Right lobe of liver (tissue), 4 donors: ENCODE results near the gene PRDM16.

ENCODE experiments used
- POLR2A ChIP-seq: fragments of 450-650 bp; IDR thresholded peaks from one replicate; pipeline ENCODE4 v1.6.1; 2017; ENCODE audit warnings: antibody characterized with exemption, mild to moderate bottlenecking
- TF ChIP-seq, protein P1 (sequence below), 4 donors: fragments of 200-600 bp in 3 of 4; fragments of 450-650 bp in 1 of 4; IDR thresholded peaks; one replicate each; pipeline versions ENCODE4 v1.5.1 to v1.8.0; 2016 to 2022; ENCODE audit warnings: antibody characterized with exemption in 4 of 4, mild to moderate bottlenecking in 2 of 4
- donor health status: DM: no; HTN: no; CAD: no.
- donor health status: DM: no; HTN: no; CAD: no.
- donor health status: DM: no; HTN: yes; CAD: no.

DNA sequence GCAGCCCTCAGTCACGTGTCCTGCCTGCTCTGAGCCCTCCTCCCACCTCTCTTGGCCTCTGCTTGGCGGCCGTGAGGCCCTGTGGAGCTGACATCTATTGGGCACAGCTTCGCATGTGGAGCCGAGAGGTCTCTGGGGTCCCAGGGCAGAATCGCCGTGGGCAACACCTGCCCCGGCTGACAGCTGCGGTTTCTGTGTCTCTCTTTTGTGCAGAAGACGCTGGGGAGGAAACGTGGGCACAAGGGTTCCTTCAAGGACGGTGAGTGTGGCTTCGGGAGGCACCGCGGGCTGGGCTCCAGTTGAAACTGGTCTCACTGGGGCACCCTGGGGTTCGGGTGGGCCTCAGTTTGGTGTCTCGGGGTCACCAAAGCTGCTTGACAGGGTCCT is 396.9 kb downstream of the PRDM16 start:
- no peak for TF ChIP-seq POLR2A
- TF ChIP-seq, protein P1, sequence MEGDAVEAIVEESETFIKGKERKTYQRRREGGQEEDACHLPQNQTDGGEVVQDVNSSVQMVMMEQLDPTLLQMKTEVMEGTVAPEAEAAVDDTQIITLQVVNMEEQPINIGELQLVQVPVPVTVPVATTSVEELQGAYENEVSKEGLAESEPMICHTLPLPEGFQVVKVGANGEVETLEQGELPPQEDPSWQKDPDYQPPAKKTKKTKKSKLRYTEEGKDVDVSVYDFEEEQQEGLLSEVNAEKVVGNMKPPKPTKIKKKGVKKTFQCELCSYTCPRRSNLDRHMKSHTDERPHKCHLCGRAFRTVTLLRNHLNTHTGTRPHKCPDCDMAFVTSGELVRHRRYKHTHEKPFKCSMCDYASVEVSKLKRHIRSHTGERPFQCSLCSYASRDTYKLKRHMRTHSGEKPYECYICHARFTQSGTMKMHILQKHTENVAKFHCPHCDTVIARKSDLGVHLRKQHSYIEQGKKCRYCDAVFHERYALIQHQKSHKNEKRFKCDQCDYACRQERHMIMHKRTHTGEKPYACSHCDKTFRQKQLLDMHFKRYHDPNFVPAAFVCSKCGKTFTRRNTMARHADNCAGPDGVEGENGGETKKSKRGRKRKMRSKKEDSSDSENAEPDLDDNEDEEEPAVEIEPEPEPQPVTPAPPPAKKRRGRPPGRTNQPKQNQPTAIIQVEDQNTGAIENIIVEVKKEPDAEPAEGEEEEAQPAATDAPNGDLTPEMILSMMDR (IDR thresholded peaks at IDR 0.05) = no peak
